ENCODE measurements around the gene GHRL. TPM values are rescaled to one million over a fixed set of nuclear protein-coding genes. Genes with fewer than 3 reads are reported as not detected.

GHRL gene
- total RNA-seq, 3 donors from 2014 or later (not counting 1 experiment from before 2014, with no cell fraction given) = 1.4 to 2.6 (median 1.5) TPM

- H3K4me3 ChIP-seq (ENCODE audit: low read length) = no peak overlapping the region
- H3K9me3 ChIP-seq (ENCODE audit: control insufficient read depth, insufficient read depth, low read length) = no peaks in the 10 kb centered on the region
- no peaks in the 10 kb centered on the region for H3K36me3 Mint-ChIP-seq
- peaks cover 12% of the 10 kb centered on the region for H3K4me1 ChIP-seq (ENCODE audit: control insufficient read depth, insufficient read depth, low read length)
- 41% methylated on average over 9 of the region's 9 CpGs for WGBS (ENCODE audit: insufficient coverage)
- intact Hi-C loops (cut with micrococcal nuclease) = no loop called here
- ATAC-seq (peak in 2 of 3 donors; percentile 57 to 80), DNase-seq (peak in 1 of 2 donors; percentile 84)
- peaks cover 16 to 17% of the 10 kb centered on the region in 2 donors for H3K4me1 Mint-ChIP-seq
- no peak overlapping the region for H3K4me3 Mint-ChIP-seq
- H3K27ac Mint-ChIP-seq = peak overlapping the region; percentile 29 to 72
- no peaks in the 10 kb centered on the region for H3K9me3 Mint-ChIP-seq
- no peak overlapping the region for H3K27ac ChIP-seq (ENCODE audit: low read length)
- H3K27me3 Mint-ChIP-seq (ENCODE audit: low read depth in 2 of 2) = no peaks in the 10 kb centered on the region
- H3K27me3 ChIP-seq (ENCODE audit: control insufficient read depth, insufficient read depth, low read length) = no peaks in the 10 kb centered on the region
- H3K36me3 ChIP-seq (ENCODE audit: control insufficient read depth, insufficient read depth, low read length) = peaks cover 60% of the 10 kb centered on the region
- TF ChIP-seq, protein P1, sequence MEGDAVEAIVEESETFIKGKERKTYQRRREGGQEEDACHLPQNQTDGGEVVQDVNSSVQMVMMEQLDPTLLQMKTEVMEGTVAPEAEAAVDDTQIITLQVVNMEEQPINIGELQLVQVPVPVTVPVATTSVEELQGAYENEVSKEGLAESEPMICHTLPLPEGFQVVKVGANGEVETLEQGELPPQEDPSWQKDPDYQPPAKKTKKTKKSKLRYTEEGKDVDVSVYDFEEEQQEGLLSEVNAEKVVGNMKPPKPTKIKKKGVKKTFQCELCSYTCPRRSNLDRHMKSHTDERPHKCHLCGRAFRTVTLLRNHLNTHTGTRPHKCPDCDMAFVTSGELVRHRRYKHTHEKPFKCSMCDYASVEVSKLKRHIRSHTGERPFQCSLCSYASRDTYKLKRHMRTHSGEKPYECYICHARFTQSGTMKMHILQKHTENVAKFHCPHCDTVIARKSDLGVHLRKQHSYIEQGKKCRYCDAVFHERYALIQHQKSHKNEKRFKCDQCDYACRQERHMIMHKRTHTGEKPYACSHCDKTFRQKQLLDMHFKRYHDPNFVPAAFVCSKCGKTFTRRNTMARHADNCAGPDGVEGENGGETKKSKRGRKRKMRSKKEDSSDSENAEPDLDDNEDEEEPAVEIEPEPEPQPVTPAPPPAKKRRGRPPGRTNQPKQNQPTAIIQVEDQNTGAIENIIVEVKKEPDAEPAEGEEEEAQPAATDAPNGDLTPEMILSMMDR (IDR thresholded peaks at IDR 0.05) = no peak
These were observed 8.3 kb downstream of the GHRL start for GRCh38 chr3:10284496-10284895.

DNA sequence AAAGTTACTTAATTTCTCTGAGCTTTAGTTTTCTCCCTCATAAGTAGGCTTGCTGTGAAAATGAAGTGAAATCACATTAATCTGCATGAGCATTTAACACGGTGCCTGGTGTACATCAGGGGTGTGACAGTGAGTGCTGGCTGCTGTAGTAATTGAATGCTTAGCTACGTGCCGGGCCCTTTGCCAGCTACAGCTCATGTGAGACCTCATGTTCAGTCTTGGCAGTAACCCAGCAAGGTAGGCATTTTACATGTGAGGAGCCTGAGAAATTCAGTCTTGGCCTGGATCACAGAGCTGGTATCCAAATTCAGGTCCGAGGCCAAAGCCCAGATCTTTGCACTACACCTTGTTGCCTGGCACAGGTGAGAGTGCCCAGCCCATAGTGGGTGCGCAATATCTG is 9.1 kb downstream of the GHRL start:
- no peaks in the 10 kb centered on the region for H3K9me3 Mint-ChIP-seq
- TF ChIP-seq, protein P1 (IDR thresholded peaks at IDR 0.05) = no peak
- no peak overlapping the region for H3K4me3 ChIP-seq (ENCODE audit: low read length)
- WGBS (ENCODE audit: insufficient coverage) = 92% methylated on average over 5 of the region's 5 CpGs
- intact Hi-C loops (cut with micrococcal nuclease) = no loop called here
- H3K9me3 ChIP-seq (ENCODE audit: control insufficient read depth, insufficient read depth, low read length) = no peaks in the 10 kb centered on the region
- DNase-seq (no peak), ATAC-seq (no peak)
- peak overlapping the region in 1 of 2 donors; percentile 72 for H3K27ac Mint-ChIP-seq
- peaks cover 12% of the 10 kb centered on the region for H3K4me1 ChIP-seq (ENCODE audit: control insufficient read depth, insufficient read depth, low read length)
- no peak overlapping the region for H3K27ac ChIP-seq (ENCODE audit: low read length)
- H3K4me1 Mint-ChIP-seq = peaks cover 16 to 17% of the 10 kb centered on the region in 2 donors
- H3K4me3 Mint-ChIP-seq = no peak overlapping the region
- H3K27me3 Mint-ChIP-seq (ENCODE audit: low read depth in 2 of 2) = no peaks in the 10 kb centered on the region
- H3K36me3 ChIP-seq (ENCODE audit: control insufficient read depth, insufficient read depth, low read length) = peaks cover 62% of the 10 kb centered on the region
- no peaks in the 10 kb centered on the region for H3K27me3 ChIP-seq (ENCODE audit: control insufficient read depth, insufficient read depth, low read length)
- H3K36me3 Mint-ChIP-seq = no peaks in the 10 kb centered on the region

DNA sequence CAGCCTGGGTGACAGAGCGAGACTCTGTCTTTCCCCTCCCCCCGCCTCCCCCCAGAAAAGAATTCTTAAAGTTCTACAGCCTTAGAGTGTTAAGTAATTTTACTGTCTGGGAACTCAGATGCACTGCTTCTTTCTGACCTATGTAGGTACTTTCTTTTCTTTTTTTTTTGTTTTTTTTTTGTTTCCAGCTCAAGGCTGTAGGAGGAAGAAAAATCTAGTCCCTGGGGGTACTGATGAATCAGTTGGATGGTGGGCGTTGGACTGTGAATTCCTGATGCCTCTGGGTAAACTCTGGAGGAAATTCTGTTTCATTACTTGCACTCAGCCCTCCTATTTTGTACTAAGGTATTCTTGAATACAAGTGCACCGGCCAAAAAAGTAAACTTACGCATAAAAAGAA is 10.8 kb downstream of the GHRL start:
- H3K4me3 Mint-ChIP-seq = no peak overlapping the region
- no peaks in the 10 kb centered on the region for H3K9me3 ChIP-seq (ENCODE audit: control insufficient read depth, insufficient read depth, low read length)
- intact Hi-C loops (cut with micrococcal nuclease) = no loop called here
- H3K4me3 ChIP-seq (ENCODE audit: low read length) = no peak overlapping the region
- no peaks in the 10 kb centered on the region for H3K9me3 Mint-ChIP-seq
- H3K27me3 Mint-ChIP-seq (ENCODE audit: low read depth in 2 of 2) = no peaks in the 10 kb centered on the region
- H3K4me1 ChIP-seq (ENCODE audit: control insufficient read depth, insufficient read depth, low read length) = peaks cover 28% of the 10 kb centered on the region
- H3K27ac Mint-ChIP-seq = peak overlapping the region in 1 of 2 donors; percentile 43
- DNase-seq = no peak
- no peaks in the 10 kb centered on the region for H3K27me3 ChIP-seq (ENCODE audit: control insufficient read depth, insufficient read depth, low read length)
- TF ChIP-seq, protein P1 (IDR thresholded peaks at IDR 0.05) = no peak
- no peaks in the 10 kb centered on the region for H3K36me3 Mint-ChIP-seq
- WGBS (ENCODE audit: insufficient coverage) = 82% methylated on average over 3 of the region's 5 CpGs
- ATAC-seq = no peak
- H3K27ac ChIP-seq (ENCODE audit: low read length) = no peak overlapping the region
- peaks cover 25 to 29% of the 10 kb centered on the region in 2 donors for H3K4me1 Mint-ChIP-seq
- peaks cover 68% of the 10 kb centered on the region for H3K36me3 ChIP-seq (ENCODE audit: control insufficient read depth, insufficient read depth, low read length)

- intact Hi-C loops (cut with micrococcal nuclease) = no loop called here
- no peak overlapping the region for H3K27ac ChIP-seq (ENCODE audit: low read length)
- no peaks in the 10 kb centered on the region for H3K36me3 Mint-ChIP-seq
These were observed 12.2 kb downstream of the GHRL start for GRCh38 chr3:10280571-10280970.

More at GRCh38 chr3:10280571-10280970, 12.2 kb downstream of the GHRL start:
- H3K9me3 ChIP-seq (ENCODE audit: control insufficient read depth, insufficient read depth, low read length) = no peaks in the 10 kb centered on the region
- 90% methylated on average over 5 of the region's 6 CpGs for WGBS (ENCODE audit: insufficient coverage)
- peaks cover 65% of the 10 kb centered on the region for H3K36me3 ChIP-seq (ENCODE audit: control insufficient read depth, insufficient read depth, low read length)
- TF ChIP-seq, protein P1 (IDR thresholded peaks at IDR 0.05) = no peak
- Mint-ChIP-seq H3K27ac (peak overlapping the region in 1 of 2 donors; percentile 55), H3K4me3 (no peak overlapping the region), H3K9me3 (no peaks in the 10 kb centered on the region), H3K27me3 (ENCODE audit: low read depth in 2 of 2) (no peaks in the 10 kb centered on the region), H3K4me1 (peaks cover 27 to 33% of the 10 kb centered on the region in 2 donors)
- peaks cover 31% of the 10 kb centered on the region for H3K4me1 ChIP-seq (ENCODE audit: control insufficient read depth, insufficient read depth, low read length)
- ATAC-seq = no peak
- H3K4me3 ChIP-seq (ENCODE audit: low read length) = no peak overlapping the region
- no peak for DNase-seq
- no peaks in the 10 kb centered on the region for H3K27me3 ChIP-seq (ENCODE audit: control insufficient read depth, insufficient read depth, low read length)
